ENCODE data around the gene CLIP3.

The CLIP3 gene

DNA sequence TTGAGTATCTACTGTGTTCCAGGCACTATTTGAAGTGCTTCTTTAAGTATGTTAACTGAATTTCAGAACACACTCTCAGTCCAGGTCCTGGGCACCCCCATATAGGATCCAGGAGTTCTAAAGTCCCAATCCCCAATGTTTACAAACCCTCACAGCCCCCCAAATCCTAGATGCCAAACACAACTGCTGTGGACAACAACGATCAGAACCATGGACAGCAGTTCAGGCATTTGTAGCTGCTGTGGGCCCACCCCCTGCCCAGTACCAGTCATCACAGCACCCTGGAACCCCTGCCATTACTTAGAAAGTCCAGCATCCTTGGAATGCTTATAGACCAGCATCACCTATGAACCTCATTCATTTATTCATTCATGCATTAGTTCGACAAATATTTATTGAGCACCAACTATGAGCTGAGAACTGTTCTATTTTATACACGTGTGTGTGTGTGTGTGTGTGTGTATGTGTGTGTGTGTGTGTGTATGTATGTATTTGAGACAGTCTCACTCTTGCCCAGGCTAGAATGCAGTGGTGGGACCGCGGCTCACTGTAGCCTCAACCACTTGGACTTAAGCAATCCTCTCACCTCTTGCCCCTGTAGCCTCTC, 57.0 kb downstream of the CLIP3 start:
- DNase-seq = no peak

DNA sequence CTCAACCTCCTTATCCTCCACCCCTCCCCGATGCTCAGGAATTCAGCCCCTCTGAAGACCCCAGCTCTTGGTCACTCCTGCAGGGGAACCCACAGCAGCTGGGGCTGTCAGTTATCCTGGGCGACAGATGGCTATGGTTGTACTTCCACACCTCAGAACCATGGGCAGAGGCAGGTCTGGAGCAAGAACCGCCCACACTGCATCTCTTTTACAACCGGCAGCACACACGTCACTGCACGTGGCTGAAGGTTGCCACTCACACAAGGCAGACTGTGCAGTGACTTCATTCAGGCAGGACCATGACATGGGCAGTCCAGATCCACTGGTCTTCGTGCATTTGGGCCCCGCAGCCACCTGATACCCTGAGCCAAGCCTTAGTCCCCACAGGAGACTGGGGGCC, 59.2 kb downstream of the CLIP3 start:
- DNase-seq = no peak

DNA sequence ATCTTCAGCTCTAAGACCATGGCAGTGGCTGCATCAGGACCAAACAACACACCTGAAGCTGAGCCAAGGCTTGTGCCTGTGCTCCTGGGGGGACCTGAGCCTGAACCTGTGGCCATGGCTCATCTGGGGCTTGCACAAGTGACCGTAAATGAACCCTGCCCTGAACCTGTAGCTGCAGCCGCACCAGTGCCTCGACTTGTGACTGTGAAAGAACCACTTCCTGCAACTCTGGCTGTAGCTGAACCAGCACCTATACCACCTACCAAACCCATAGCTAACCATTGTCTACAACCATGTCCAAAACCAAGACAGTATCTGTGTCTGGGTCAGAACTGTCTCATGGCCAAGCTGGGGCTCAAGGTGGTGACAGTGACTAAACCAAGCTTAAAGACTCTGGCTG, 65.9 kb downstream of the CLIP3 start:
- no peak for DNase-seq

All from NCI-H748 treated with DMSO at 0.1 percent for 48 hours (cell line).